Measurements from ENCODE around the gene PGAM4.

Gene PGAM4

DNA sequence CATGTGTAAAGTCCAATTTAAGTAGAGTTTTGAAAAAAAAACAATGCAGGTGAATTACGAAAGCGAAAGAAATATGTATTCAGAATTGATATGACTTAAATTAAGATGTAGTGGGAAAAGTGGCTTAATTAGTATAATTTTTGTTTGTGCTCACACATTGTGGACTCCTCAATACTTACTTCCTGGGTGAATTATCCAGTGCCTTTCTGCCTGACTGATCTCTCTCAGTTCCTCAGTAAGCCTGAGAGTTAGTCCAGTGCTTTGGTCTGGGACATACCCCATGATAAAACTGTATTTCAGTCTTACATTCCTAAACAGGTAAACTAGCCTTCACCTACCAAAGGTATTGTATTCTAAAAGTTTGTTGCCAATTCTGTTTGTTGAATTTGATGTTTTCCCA lies 8.4 kb downstream of the PGAM4 start:
- no peaks in the 10 kb centered on the region for H4K20me1 ChIP-seq (ENCODE audit: insufficient read depth, low read length)
- H3K27me3 ChIP-seq (replicated peaks; ENCODE audit: insufficient read depth, low read length), result no peaks in the 10 kb centered on the region
- no peak overlapping the region for H3K4me2 ChIP-seq (ENCODE audit: low read depth, low read length)
- TF ChIP-seq, protein P1, sequence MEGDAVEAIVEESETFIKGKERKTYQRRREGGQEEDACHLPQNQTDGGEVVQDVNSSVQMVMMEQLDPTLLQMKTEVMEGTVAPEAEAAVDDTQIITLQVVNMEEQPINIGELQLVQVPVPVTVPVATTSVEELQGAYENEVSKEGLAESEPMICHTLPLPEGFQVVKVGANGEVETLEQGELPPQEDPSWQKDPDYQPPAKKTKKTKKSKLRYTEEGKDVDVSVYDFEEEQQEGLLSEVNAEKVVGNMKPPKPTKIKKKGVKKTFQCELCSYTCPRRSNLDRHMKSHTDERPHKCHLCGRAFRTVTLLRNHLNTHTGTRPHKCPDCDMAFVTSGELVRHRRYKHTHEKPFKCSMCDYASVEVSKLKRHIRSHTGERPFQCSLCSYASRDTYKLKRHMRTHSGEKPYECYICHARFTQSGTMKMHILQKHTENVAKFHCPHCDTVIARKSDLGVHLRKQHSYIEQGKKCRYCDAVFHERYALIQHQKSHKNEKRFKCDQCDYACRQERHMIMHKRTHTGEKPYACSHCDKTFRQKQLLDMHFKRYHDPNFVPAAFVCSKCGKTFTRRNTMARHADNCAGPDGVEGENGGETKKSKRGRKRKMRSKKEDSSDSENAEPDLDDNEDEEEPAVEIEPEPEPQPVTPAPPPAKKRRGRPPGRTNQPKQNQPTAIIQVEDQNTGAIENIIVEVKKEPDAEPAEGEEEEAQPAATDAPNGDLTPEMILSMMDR (IDR thresholded peaks at IDR 0.05; ENCODE audit: low read length), result no peak
- TF ChIP-seq EZH2 (optimal IDR thresholded peaks at IDR 0.05; ENCODE audit: low read depth, low read length), result no peak
- TF ChIP-seq EZH2phosphoT487 (IDR thresholded peaks at IDR 0.05; ENCODE audit: low read length), result no peak
- H3K27ac ChIP-seq (ENCODE audit: low read length), result no peak overlapping the region
- no peaks in the 10 kb centered on the region for H3K9me3 ChIP-seq (replicated peaks; ENCODE audit: insufficient read depth, low read length)
- H2AFZ ChIP-seq (ENCODE audit: low read length), result no peak overlapping the region
- peaks cover 38% of the 10 kb centered on the region for H3K79me2 ChIP-seq (ENCODE audit: low read length)
- H3F3A ChIP-seq (ENCODE audit: insufficient read depth, low read length), result no peaks in the 10 kb centered on the region
- no peak overlapping the region for H3K4me3 ChIP-seq (ENCODE audit: low read length)
- H3K4me1 ChIP-seq (ENCODE audit: low read length), result peaks cover 8% of the 10 kb centered on the region; the same call in 1 of the 2 replicates
- H3K36me3 ChIP-seq (replicated peaks; ENCODE audit: insufficient read depth, low read length), result no peaks in the 10 kb centered on the region
- DNase-seq, result no peak
- H3K9me2 ChIP-seq (replicated peaks; ENCODE audit: insufficient read depth, low read length), result no peaks in the 10 kb centered on the region
- H3K9ac ChIP-seq (ENCODE audit: low read length), result no peak overlapping the region

DNA sequence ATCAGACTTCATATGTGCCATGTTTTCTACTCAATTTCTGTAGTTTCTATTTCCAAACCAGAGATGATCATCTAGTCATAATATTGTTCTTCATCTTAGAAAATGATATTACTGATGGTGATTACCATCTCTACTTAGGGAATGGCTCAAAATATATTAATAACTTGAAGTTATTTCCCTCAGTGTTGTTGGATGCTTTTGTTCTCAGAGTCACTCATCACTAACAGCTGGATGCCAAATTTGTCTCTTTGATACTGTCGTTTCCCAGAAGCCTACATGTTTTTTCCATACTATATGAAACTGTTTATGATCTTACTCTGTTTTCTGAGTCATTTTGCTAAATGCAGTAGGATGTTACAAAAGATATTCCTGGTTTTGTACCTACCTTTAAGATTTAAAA lies 8.9 kb downstream of the PGAM4 start:
- Histone ChIP-seq H3K9me3 (replicated peaks; ENCODE audit: insufficient read depth, low read length) (no peaks in the 10 kb centered on the region), H2AFZ (ENCODE audit: low read length) (no peak overlapping the region), H4K20me1 (ENCODE audit: insufficient read depth, low read length) (no peaks in the 10 kb centered on the region), H3K4me2 (ENCODE audit: low read depth, low read length) (no peak overlapping the region), H3K36me3 (replicated peaks; ENCODE audit: insufficient read depth, low read length) (no peaks in the 10 kb centered on the region), H3K27ac (ENCODE audit: low read length) (no peak overlapping the region), H3F3A (ENCODE audit: insufficient read depth, low read length) (no peaks in the 10 kb centered on the region), H3K4me1 (ENCODE audit: low read length) (peaks cover 8% of the 10 kb centered on the region; the same call in 1 of the 2 replicates), H3K27me3 (replicated peaks; ENCODE audit: insufficient read depth, low read length) (no peaks in the 10 kb centered on the region), H3K79me2 (ENCODE audit: low read length) (peaks cover 42% of the 10 kb centered on the region), H3K9me2 (replicated peaks; ENCODE audit: insufficient read depth, low read length) (no peaks in the 10 kb centered on the region), H3K9ac (ENCODE audit: low read length) (no peak overlapping the region), H3K4me3 (ENCODE audit: low read length) (no peak overlapping the region)
- no peak for DNase-seq
- TF ChIP-seq EZH2 (optimal IDR thresholded peaks at IDR 0.05; ENCODE audit: low read depth, low read length) (no peak), EZH2phosphoT487 (IDR thresholded peaks at IDR 0.05; ENCODE audit: low read length) (no peak)
- TF ChIP-seq, protein P1 (IDR thresholded peaks at IDR 0.05; ENCODE audit: low read length), result no peak

DNA sequence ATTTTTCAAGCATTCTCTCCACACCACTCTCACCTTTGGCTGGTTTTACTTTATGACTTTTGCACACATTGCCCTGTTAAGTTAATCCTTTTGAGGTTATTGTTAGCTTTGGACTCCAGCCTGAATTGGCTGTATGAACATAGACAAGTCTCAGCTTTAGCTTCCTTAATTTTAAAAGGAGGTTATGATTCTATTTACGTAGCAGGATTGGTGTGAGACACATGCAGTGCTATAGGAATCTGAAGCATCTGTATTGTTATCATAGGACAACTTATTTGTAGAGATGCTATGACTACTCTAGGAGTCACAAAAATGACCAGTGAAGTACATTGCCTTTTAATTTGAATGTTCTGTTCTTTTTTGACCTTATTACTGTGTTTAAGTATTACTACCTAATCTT lies 15.7 kb downstream of the PGAM4 start:
- no peaks in the 10 kb centered on the region for H3K9me3 ChIP-seq (replicated peaks; ENCODE audit: insufficient read depth, low read length)
- TF ChIP-seq, protein P1 (IDR thresholded peaks at IDR 0.05; ENCODE audit: low read length), result no peak
- TF ChIP-seq EZH2 (optimal IDR thresholded peaks at IDR 0.05; ENCODE audit: low read depth, low read length), result no peak
- TF ChIP-seq EZH2phosphoT487 (IDR thresholded peaks at IDR 0.05; ENCODE audit: low read length), result no peak
- no peak overlapping the region for H3K4me3 ChIP-seq (ENCODE audit: low read length)
- H3K4me1 ChIP-seq (ENCODE audit: low read length), result peaks cover 8% of the 10 kb centered on the region; the same call in 1 of the 2 replicates
- H3K36me3 ChIP-seq (replicated peaks; ENCODE audit: insufficient read depth, low read length), result no peaks in the 10 kb centered on the region
- H3K9ac ChIP-seq (ENCODE audit: low read length), result no peak overlapping the region
- no peaks in the 10 kb centered on the region for H4K20me1 ChIP-seq (ENCODE audit: insufficient read depth, low read length)
- no peak overlapping the region for H3K27ac ChIP-seq (ENCODE audit: low read length)
- no peaks in the 10 kb centered on the region for H3K27me3 ChIP-seq (replicated peaks; ENCODE audit: insufficient read depth, low read length)
- no peaks in the 10 kb centered on the region for H3K9me2 ChIP-seq (replicated peaks; ENCODE audit: insufficient read depth, low read length)
- DNase-seq, result no peak
- H3F3A ChIP-seq (ENCODE audit: insufficient read depth, low read length), result no peaks in the 10 kb centered on the region
- H3K4me2 ChIP-seq (ENCODE audit: low read depth, low read length), result no peak overlapping the region
- H2AFZ ChIP-seq (ENCODE audit: low read length), result no peak overlapping the region
- H3K79me2 ChIP-seq (ENCODE audit: low read length), result peaks cover 25% of the 10 kb centered on the region

Data from MM.1S (cell line).